Lower lobe of right lung (tissue), 2 donors: ENCODE results near the gene HBP1. TPM values are rescaled to one million over a fixed set of nuclear protein-coding genes. Genes with fewer than 3 reads are reported as not detected.
"Not testable (repeated sequence)": the region's sequence is repeated elsewhere in the genome, so short reads cannot be mapped to it uniquely, and the experiment has no call there.

ENCODE experiments used
- ATAC-seq, 2 donors: fragments of 200-7000 bp; cut with Tn5 transposase; one replicate each; pipeline ENCODE4 v1.9.1; 2020 to 2022; ENCODE audit warnings: mild to moderate bottlenecking in 2 of 2, moderate library complexity in 2 of 2
- DNase-seq: peaks from one replicate; pipeline ENCODE4 v3.0.0-alpha.2; 2020
- H3K27ac ChIP-seq: fragments of 200-600 bp; one replicate; pipeline ENCODE4 v1.8.0; 2022
- H3K27me3 ChIP-seq: fragments of 200-600 bp; one replicate; pipeline ENCODE4 v1.8.0; 2022; ENCODE audit warnings: low read depth
- H3K36me3 ChIP-seq: fragments of 200-600 bp; one replicate; pipeline ENCODE4 v1.8.0; 2022; ENCODE audit warnings: mild to moderate bottlenecking
- H3K4me1 ChIP-seq: fragments of 200-600 bp; one replicate; pipeline ENCODE4 v1.8.0; 2022
- H3K4me3 ChIP-seq: fragments of 200-600 bp; one replicate; pipeline ENCODE4 v1.8.0; 2022; ENCODE audit warnings: mild to moderate bottlenecking
- H3K9me3 ChIP-seq: fragments of 200-600 bp; one replicate; pipeline ENCODE4 v1.8.0; 2022
- CTCF ChIP-seq: fragments of 200-600 bp; IDR thresholded peaks from one replicate; pipeline ENCODE4 v1.8.0; 2022; ENCODE audit warnings: antibody characterized with exemption, mild to moderate bottlenecking
- intact Hi-C: fragments of 100-400 bp; cut with DNase I; formaldehyde crosslinking; loops from one replicate; pipeline ENCODE4 v1.11.0; 2022
- total RNA-seq: library from RNA; stranded (reverse); fragmentation: NEBNext Ultra II Directional; extraction: Animal tissue kit (Norgen Biotek cat#: 25700); gene quantifications from one replicate; pipeline ENCODE4 v1.2.1, GENCODE V29; 2021
- donor health status: DM: no; HTN: yes; CAD: no; lungs with severe emphysema.

HBP1 gene
- total RNA-seq, 1 donor from 2014 or later = 81.9 TPM

GRCh38 chr7:107219563-107220244, 50.9 kb downstream of the HBP1 start:
- H3K4me1 ChIP-seq = no peaks in the 10 kb centered on the region
- DNase-seq (no peak), ATAC-seq (no peak)
- H3K4me3 ChIP-seq = no peak overlapping the region
- intact Hi-C loops = no loop called here
- no peaks in the 10 kb centered on the region for H3K9me3 ChIP-seq
- no peaks in the 10 kb centered on the region for H3K27me3 ChIP-seq
- H3K27ac ChIP-seq = no peak overlapping the region
- H3K36me3 ChIP-seq = no peaks in the 10 kb centered on the region
- no peak for TF ChIP-seq CTCF

GRCh38 chr7:107220356-107220755, 51.6 kb downstream of the HBP1 start:
- Histone ChIP-seq H3K4me1 (no peaks in the 10 kb centered on the region), H3K27ac (no peak overlapping the region), H3K36me3 (no peaks in the 10 kb centered on the region), H3K4me3 (no peak overlapping the region), H3K27me3 (no peaks in the 10 kb centered on the region), H3K9me3 (no peaks in the 10 kb centered on the region)
- DNase-seq = no peak
- no peak for TF ChIP-seq CTCF
- intact Hi-C loops = no loop called here
- no peak for ATAC-seq

GRCh38 chr7:107220806-107221205, 52.0 kb downstream of the HBP1 start:
- H3K27ac ChIP-seq, H3K36me3 ChIP-seq, ATAC-seq, DNase-seq, H3K27me3 ChIP-seq, H3K4me3 ChIP-seq, intact Hi-C loops, H3K4me1 ChIP-seq, H3K9me3 ChIP-seq: not testable (repeated sequence)

GRCh38 chr7:107224374-107225223, 55.8 kb downstream of the HBP1 start:
- Histone ChIP-seq H3K36me3 (no peaks in the 10 kb centered on the region), H3K27me3 (no peaks in the 10 kb centered on the region), H3K27ac (no peak overlapping the region), H3K4me1 (no peaks in the 10 kb centered on the region), H3K4me3 (no peak overlapping the region), H3K9me3 (no peaks in the 10 kb centered on the region)
- intact Hi-C loops = no loop called here
- DNase-seq (no peak), ATAC-seq (no peak)
- no peak for TF ChIP-seq CTCF

- intact Hi-C loops = no loop called here
- Histone ChIP-seq H3K9me3 (no peaks in the 10 kb centered on the region), H3K27ac (no peak overlapping the region), H3K36me3 (no peaks in the 10 kb centered on the region), H3K4me1 (no peaks in the 10 kb centered on the region), H3K4me3 (no peak overlapping the region), H3K27me3 (no peaks in the 10 kb centered on the region)
- TF ChIP-seq CTCF = no peak
- no peak for ATAC-seq
- DNase-seq = no peak
Observed at GRCh38 chr7:107228291-107228690, 59.5 kb downstream of the HBP1 start.

- ATAC-seq (no peak), DNase-seq (no peak)
- Histone ChIP-seq H3K36me3 (no peaks in the 10 kb centered on the region), H3K27me3 (no peaks in the 10 kb centered on the region), H3K27ac (no peak overlapping the region), H3K4me1 (no peaks in the 10 kb centered on the region), H3K9me3 (no peaks in the 10 kb centered on the region), H3K4me3 (no peak overlapping the region)
- intact Hi-C loops = no loop called here
- no peak for TF ChIP-seq CTCF
Observed at GRCh38 chr7:107230334-107230733, 61.5 kb downstream of the HBP1 start.
